ENCODE data around the gene UHRF2. TPM values are rescaled to one million over a fixed set of nuclear protein-coding genes. Genes with fewer than 3 reads are reported as not detected.
"Not testable (repeated sequence)": the region's sequence is repeated elsewhere in the genome, so short reads cannot be mapped to it uniquely, and the experiment has no call there.

The UHRF2 gene
- total RNA-seq, 2 experiments from 2014 or later, result 62.7 to 71.5 TPM

- H3K4me1 Mint-ChIP-seq (ENCODE audit: low read depth), result no peaks in the 10 kb centered on the region
- DNase-seq, result no peak
- no peak overlapping the region for H3K4me3 Mint-ChIP-seq
- intact Hi-C loops (cut with micrococcal nuclease), result no loop called here
- H3K9me3 Mint-ChIP-seq, result no peaks in the 10 kb centered on the region
- CTCF ChIA-PET, result no interaction called here
- H3K27ac Mint-ChIP-seq, result no peak overlapping the region
- H3K27me3 Mint-ChIP-seq (ENCODE audit: low read depth), result no peaks in the 10 kb centered on the region
- peaks cover 40% of the 10 kb centered on the region for H3K36me3 Mint-ChIP-seq (ENCODE audit: low read depth)
Observed at GRCh38 chr9:6502399-6502798, 89.4 kb downstream of the UHRF2 start.

GRCh38 chr9:6506571-6506970, 93.6 kb downstream of the UHRF2 start:
- H3K4me3 Mint-ChIP-seq, result no peak overlapping the region
- peaks cover 37% of the 10 kb centered on the region for H3K36me3 Mint-ChIP-seq (ENCODE audit: low read depth)
- CTCF ChIA-PET, result no interaction called here
- no peaks in the 10 kb centered on the region for H3K4me1 Mint-ChIP-seq (ENCODE audit: low read depth)
- H3K27ac Mint-ChIP-seq, result no peak overlapping the region
- DNase-seq, result no peak
- H3K27me3 Mint-ChIP-seq (ENCODE audit: low read depth), result no peaks in the 10 kb centered on the region
- intact Hi-C loops (cut with micrococcal nuclease), result no loop called here
- no peaks in the 10 kb centered on the region for H3K9me3 Mint-ChIP-seq

GRCh38 chr9:6512085-6512657, 99.2 kb downstream of the UHRF2 start:
- no peaks in the 10 kb centered on the region for H3K9me3 Mint-ChIP-seq
- DNase-seq, result no peak
- no peak overlapping the region for H3K4me3 Mint-ChIP-seq
- H3K36me3 Mint-ChIP-seq (ENCODE audit: low read depth), result peaks cover 18% of the 10 kb centered on the region
- CTCF ChIA-PET, result no interaction called here
- no peak overlapping the region for H3K27ac Mint-ChIP-seq
- intact Hi-C loops (cut with micrococcal nuclease), result no loop called here
- H3K27me3 Mint-ChIP-seq (ENCODE audit: low read depth), result no peaks in the 10 kb centered on the region
- no peaks in the 10 kb centered on the region for H3K4me1 Mint-ChIP-seq (ENCODE audit: low read depth)

- Mint-ChIP-seq H3K27ac (no peak overlapping the region), H3K4me1 (ENCODE audit: low read depth) (no peaks in the 10 kb centered on the region), H3K4me3 (no peak overlapping the region), H3K9me3 (peaks cover 18% of the 10 kb centered on the region), H3K27me3 (ENCODE audit: low read depth) (no peaks in the 10 kb centered on the region), H3K36me3 (ENCODE audit: low read depth) (peaks cover 35% of the 10 kb centered on the region)
- intact Hi-C loops (cut with micrococcal nuclease), result no loop called here
- DNase-seq, result no peak
- CTCF ChIA-PET, result interaction anchor here (0.6 kb wide), 1 partner anchor 35 kb away, joined by 3 read pairs; no protein-coding TSS in a partner anchor
Observed at GRCh38 chr9:6522263-6522662, 109.3 kb downstream of the UHRF2 start.

- Mint-ChIP-seq H3K9me3 (peaks cover 15% of the 10 kb centered on the region), H3K27me3 (ENCODE audit: low read depth) (no peaks in the 10 kb centered on the region), H3K36me3 (ENCODE audit: low read depth) (peaks cover 24% of the 10 kb centered on the region), H3K4me3 (no peak overlapping the region), H3K4me1 (ENCODE audit: low read depth) (no peaks in the 10 kb centered on the region), H3K27ac (no peak overlapping the region)
- intact Hi-C loops (cut with micrococcal nuclease), result no loop called here
- DNase-seq, result no peak
- CTCF ChIA-PET, result interaction anchor here (0.6 kb wide), 1 partner anchor 14 kb away, joined by 3 read pairs; no protein-coding TSS in a partner anchor
Observed at GRCh38 chr9:6525326-6526045, 112.5 kb downstream of the UHRF2 start.

- Mint-ChIP-seq H3K27me3 (ENCODE audit: low read depth) (peaks cover 8% of the 10 kb centered on the region), H3K4me3 (no peak overlapping the region), H3K9me3 (no peaks in the 10 kb centered on the region), H3K36me3 (ENCODE audit: low read depth) (no peaks in the 10 kb centered on the region), H3K27ac (no peak overlapping the region), H3K4me1 (ENCODE audit: low read depth) (peaks cover 5% of the 10 kb centered on the region)
- DNase-seq, result no peak
- intact Hi-C loops (cut with micrococcal nuclease), result no loop called here
- CTCF ChIA-PET, result no interaction called here
Observed at GRCh38 chr9:6535594-6535993, 122.6 kb downstream of the UHRF2 start.

DNA sequence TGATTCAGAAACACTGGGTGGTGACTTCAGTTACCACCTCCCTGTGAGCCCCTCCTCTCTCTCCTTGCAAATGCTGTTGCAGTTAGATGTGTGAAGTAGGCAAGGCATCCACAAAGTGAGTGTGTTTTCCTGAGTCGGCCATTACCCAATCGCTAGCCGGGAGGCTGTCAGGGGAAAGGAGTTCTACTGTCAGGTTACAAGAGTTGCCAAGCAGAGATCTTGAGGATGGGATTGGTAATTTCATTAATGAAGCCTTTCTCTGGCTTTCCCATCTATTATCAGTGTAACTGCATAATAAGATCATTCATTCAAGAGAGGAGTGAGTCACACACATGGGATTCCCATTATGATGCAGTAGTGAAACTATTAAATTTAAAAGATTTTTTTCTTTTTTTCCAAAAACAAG, 125.7 kb downstream of the UHRF2 start:
- H3K4me1 Mint-ChIP-seq (ENCODE audit: low read depth), result peaks cover 5% of the 10 kb centered on the region
- no peak overlapping the region for H3K27ac Mint-ChIP-seq
- no peak overlapping the region for H3K4me3 Mint-ChIP-seq
- peak; percentile 10 for DNase-seq
- peaks cover 8% of the 10 kb centered on the region for H3K27me3 Mint-ChIP-seq (ENCODE audit: low read depth)
- CTCF ChIA-PET, result no interaction called here
- H3K36me3 Mint-ChIP-seq (ENCODE audit: low read depth), result no peaks in the 10 kb centered on the region
- H3K9me3 Mint-ChIP-seq, result no peaks in the 10 kb centered on the region
- intact Hi-C loops (cut with micrococcal nuclease), result no loop called here

- H3K4me3 Mint-ChIP-seq; DNase-seq; CTCF ChIA-PET; H3K27me3 Mint-ChIP-seq (ENCODE audit: low read depth); H3K9me3 Mint-ChIP-seq; H3K27ac Mint-ChIP-seq; H3K4me1 Mint-ChIP-seq (ENCODE audit: low read depth); intact Hi-C loops (cut with micrococcal nuclease); H3K36me3 Mint-ChIP-seq (ENCODE audit: low read depth): not testable (repeated sequence)
Observed at GRCh38 chr9:6542617-6543016, 129.6 kb downstream of the UHRF2 start.

DNA sequence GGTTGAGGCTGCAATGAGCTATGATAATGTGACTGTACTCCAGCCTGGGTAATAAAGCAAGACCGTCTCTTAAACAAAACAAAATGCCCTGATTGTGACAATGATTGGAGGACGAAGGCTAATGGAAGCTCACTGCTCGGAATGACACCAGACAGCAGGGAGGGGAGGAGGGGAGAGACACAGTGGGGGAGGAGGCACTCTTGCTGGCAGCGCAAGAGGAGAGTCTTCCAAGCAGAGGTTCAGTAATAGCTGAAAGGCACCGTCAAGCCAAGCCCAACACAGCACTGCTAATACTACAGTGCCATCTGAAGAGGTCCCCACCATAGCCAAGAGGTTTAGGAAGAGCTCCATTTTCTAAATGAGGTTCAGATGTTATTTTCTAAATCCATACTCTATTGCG, 130.2 kb downstream of the UHRF2 start:
- CTCF ChIA-PET, result interaction anchor here (0.8 kb wide), 1 partner anchor 24 kb away, joined by 3 read pairs; no protein-coding TSS in a partner anchor
- Mint-ChIP-seq H3K4me3 (no peak overlapping the region), H3K27me3 (ENCODE audit: low read depth) (no peaks in the 10 kb centered on the region), H3K27ac (no peak overlapping the region), H3K36me3 (ENCODE audit: low read depth) (no peaks in the 10 kb centered on the region), H3K4me1 (ENCODE audit: low read depth) (peaks cover 5% of the 10 kb centered on the region), H3K9me3 (no peaks in the 10 kb centered on the region)
- no peak for DNase-seq
- intact Hi-C loops (cut with micrococcal nuclease), result no loop called here

DNA sequence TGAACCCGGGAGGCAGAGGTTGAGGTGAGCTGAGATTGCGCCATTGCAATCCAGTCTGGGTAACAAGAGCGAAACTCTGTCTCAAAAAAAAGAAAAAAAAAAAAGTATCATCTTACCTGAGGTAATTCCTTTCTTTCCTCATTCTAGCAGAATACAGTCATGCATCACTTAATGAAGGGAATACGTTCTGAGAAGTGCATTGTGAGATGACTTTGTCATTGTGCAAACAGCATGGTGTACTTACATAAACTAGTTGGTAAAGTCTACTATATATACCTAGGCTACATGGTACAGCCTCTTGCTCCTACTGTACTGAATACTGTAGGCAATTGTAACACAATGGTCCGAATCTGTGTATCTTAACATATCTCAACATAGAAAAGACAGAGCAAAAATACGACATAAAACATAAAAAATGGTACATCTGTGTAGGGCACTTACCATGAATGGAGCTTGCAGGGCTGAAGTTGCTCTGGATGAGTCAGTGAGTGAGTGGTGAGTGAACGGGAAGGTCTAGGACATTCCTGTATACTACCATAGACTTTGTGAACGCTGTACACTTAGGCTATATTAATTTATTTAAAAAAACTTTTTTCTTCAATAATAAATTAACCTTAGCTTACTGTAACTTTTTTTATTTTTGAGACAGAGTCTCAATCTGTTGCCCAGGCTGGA, 132.2 kb downstream of the UHRF2 start:
- no peaks in the 10 kb centered on the region for H3K9me3 Mint-ChIP-seq
- no peaks in the 10 kb centered on the region for H3K27me3 Mint-ChIP-seq (ENCODE audit: low read depth)
- intact Hi-C loops (cut with micrococcal nuclease), result no loop called here
- CTCF ChIA-PET, result no interaction called here
- no peak overlapping the region for H3K4me3 Mint-ChIP-seq
- DNase-seq, result no peak
- no peaks in the 10 kb centered on the region for H3K4me1 Mint-ChIP-seq (ENCODE audit: low read depth)
- no peak overlapping the region for H3K27ac Mint-ChIP-seq
- H3K36me3 Mint-ChIP-seq (ENCODE audit: low read depth), result no peaks in the 10 kb centered on the region

- Mint-ChIP-seq H3K27me3 (ENCODE audit: low read depth) (no peaks in the 10 kb centered on the region), H3K9me3 (no peaks in the 10 kb centered on the region), H3K36me3 (ENCODE audit: low read depth) (no peaks in the 10 kb centered on the region), H3K27ac (no peak overlapping the region), H3K4me3 (no peak overlapping the region), H3K4me1 (ENCODE audit: low read depth) (no peaks in the 10 kb centered on the region)
- CTCF ChIA-PET, result interaction anchor here (1.3 kb wide), 1 partner anchor 11 kb away, joined by 3 read pairs; no protein-coding TSS in a partner anchor
- intact Hi-C loops (cut with micrococcal nuclease), result no loop called here
- DNase-seq, result no peak
Observed at GRCh38 chr9:6549106-6549800, 136.3 kb downstream of the UHRF2 start.

DNA sequence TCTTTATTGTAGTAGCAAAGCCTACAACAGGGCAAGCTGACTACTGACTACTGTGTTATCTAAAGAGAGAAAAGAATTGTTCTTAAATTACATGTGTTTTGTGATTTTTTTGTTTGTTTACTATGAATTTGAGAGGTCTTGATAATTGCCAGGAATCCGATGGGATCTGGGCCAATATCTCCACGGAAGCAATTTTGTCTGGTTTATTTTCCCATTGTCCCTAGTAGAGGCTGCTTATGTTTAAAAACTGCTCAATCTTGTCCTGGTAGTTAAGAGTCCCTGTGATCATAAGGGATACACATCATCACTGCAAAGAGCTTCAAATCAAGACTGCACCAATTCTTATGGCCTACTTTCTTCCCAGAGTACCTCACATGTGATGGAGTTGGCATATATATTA, 138.1 kb downstream of the UHRF2 start:
- Mint-ChIP-seq H3K36me3 (ENCODE audit: low read depth) (no peaks in the 10 kb centered on the region), H3K4me1 (ENCODE audit: low read depth) (no peaks in the 10 kb centered on the region), H3K4me3 (no peak overlapping the region), H3K27me3 (ENCODE audit: low read depth) (no peaks in the 10 kb centered on the region), H3K9me3 (no peaks in the 10 kb centered on the region), H3K27ac (no peak overlapping the region)
- CTCF ChIA-PET, result no interaction called here
- intact Hi-C loops (cut with micrococcal nuclease), result no loop called here
- DNase-seq, result no peak
